Mesendoderm (in vitro differentiated cells): ENCODE data around the gene TWIST2.

Source experiments
- DNase-seq: peaks from one replicate; pipeline ENCODE4 v3.0.0; 2013
- H2AK5ac ChIP-seq: 2 replicates; pipeline ENCODE4 v1.6.1; 2013; ENCODE audit warnings: low read length, inconsistent platforms
- H2BK120ac ChIP-seq: 2 replicates; pipeline ENCODE4 v1.6.1; 2013; ENCODE audit warnings: low read depth, mild to moderate bottlenecking, low read length, moderate library complexity, mixed read lengths
- H2BK15ac ChIP-seq: replicated peaks from 2 replicates; pipeline ENCODE4 v1.6.1; 2013; ENCODE audit warnings: low read depth, mild to moderate bottlenecking, moderate library complexity
- H2BK5ac ChIP-seq: 2 replicates; pipeline ENCODE4 v1.6.1; 2013; ENCODE audit warnings: low read length, inconsistent platforms
- H3K18ac ChIP-seq: 2 replicates; pipeline ENCODE4 v1.6.1; 2013; ENCODE audit warnings: mild to moderate bottlenecking, low read length, mixed read lengths
- H3K23ac ChIP-seq: one replicate; pipeline ENCODE4 v1.6.1; 2013; ENCODE audit warnings: low read length
- H3K27ac ChIP-seq: 2 replicates; pipeline ENCODE4 v1.5.1; 2013; ENCODE audit warnings: low read depth, mild to moderate bottlenecking, inconsistent platforms, low read length, moderate library complexity
- H3K27me3 ChIP-seq: 2 replicates; pipeline ENCODE4 v1.6.1; 2013; ENCODE audit warnings: low read length, control low read depth, mild to moderate bottlenecking, inconsistent platforms; ENCODE audit not compliant: insufficient read depth, poor library complexity
- H3K36me3 ChIP-seq: 2 replicates; pipeline ENCODE4 v1.6.1; 2013; ENCODE audit warnings: low read length, inconsistent platforms; ENCODE audit not compliant: control insufficient read depth, insufficient read depth
- H3K4ac ChIP-seq: one replicate; pipeline ENCODE4 v1.6.1; 2013; ENCODE audit warnings: low read depth, mild to moderate bottlenecking, low read length, moderate library complexity
- H3K4me1 ChIP-seq: 2 replicates; pipeline ENCODE4 v1.6.1; 2013; ENCODE audit warnings: low read depth, low read length, inconsistent platforms; ENCODE audit not compliant: control insufficient read depth
- H3K4me2 ChIP-seq: 2 replicates; pipeline ENCODE4 v1.6.1; 2013; ENCODE audit warnings: low read length
- H3K4me3 ChIP-seq: 2 replicates; pipeline ENCODE4 v1.5.1; 2013; ENCODE audit warnings: mild to moderate bottlenecking, low read length
- H3K56ac ChIP-seq: one replicate; pipeline ENCODE4 v1.6.1; 2013; ENCODE audit warnings: low read length
- H3K79me1 ChIP-seq: 2 replicates; pipeline ENCODE4 v1.6.1; 2013; ENCODE audit warnings: low read length, inconsistent platforms
- H3K79me2 ChIP-seq: 2 replicates; pipeline ENCODE4 v1.6.1; 2013; ENCODE audit warnings: mild to moderate bottlenecking, low read length; ENCODE audit not compliant: control insufficient read depth, insufficient read depth
- H3K9ac ChIP-seq: 2 replicates; pipeline ENCODE4 v1.6.1; 2013; ENCODE audit warnings: low read length, inconsistent platforms
- H4K5ac ChIP-seq: one replicate; pipeline ENCODE4 v1.6.1; 2013; ENCODE audit warnings: low read length
- H4K8ac ChIP-seq: one replicate; pipeline ENCODE4 v1.6.1; 2013; ENCODE audit warnings: low read depth, mild to moderate bottlenecking, control low read depth, low read length, moderate library complexity
- WGBS: extraction: QIAGEN DNeasy Blood & Tissue Kit; methylation state at CpG from one replicate; pipeline ENCODE4 v1.1.7; 2013; ENCODE audit warnings: low lambda C conversion rate, missing lambda C conversion rate; ENCODE audit not compliant: insufficient coverage; ENCODE audit errors: extremely low coverage; 5-methylcytosine and 5-hydroxymethylcytosine counted together

Gene TWIST2

GRCh38 chr2:238929242-238930081 lies 81.6 kb downstream of the TWIST2 start:
- H3K4me2 ChIP-seq, result no peak overlapping the region
- no peak overlapping the region for H3K4ac ChIP-seq
- H3K4me3 ChIP-seq, result no peak overlapping the region
- H3K9ac ChIP-seq, result no peak overlapping the region
- H4K8ac ChIP-seq, result no peak overlapping the region
- H3K27me3 ChIP-seq, result no peaks in the 10 kb centered on the region
- H3K23ac ChIP-seq, result no peak overlapping the region
- H3K18ac ChIP-seq, result no peak overlapping the region
- no peak overlapping the region for H4K5ac ChIP-seq
- no peak overlapping the region for H3K27ac ChIP-seq
- no peaks in the 10 kb centered on the region for H3K36me3 ChIP-seq
- no peak overlapping the region for H2BK15ac ChIP-seq
- no CpG with 5 or more reads among the region's 12 CpGs for WGBS
- no peak overlapping the region for H2BK120ac ChIP-seq
- H3K79me1 ChIP-seq, result no peaks in the 10 kb centered on the region
- no peak overlapping the region for H2AK5ac ChIP-seq
- no peak for DNase-seq
- H3K4me1 ChIP-seq, result no peaks in the 10 kb centered on the region
- H3K79me2 ChIP-seq, result no peaks in the 10 kb centered on the region
- no peak overlapping the region for H2BK5ac ChIP-seq
- H3K56ac ChIP-seq, result no peak overlapping the region

GRCh38 chr2:238930216-238930615 lies 82.3 kb downstream of the TWIST2 start:
- H3K79me2 ChIP-seq, result no peaks in the 10 kb centered on the region
- H3K18ac ChIP-seq, result no peak overlapping the region
- H3K4me3 ChIP-seq, result no peak overlapping the region
- DNase-seq, result no peak
- WGBS, result no CpG with 5 or more reads among the region's 6 CpGs
- H3K27me3 ChIP-seq, result no peaks in the 10 kb centered on the region
- no peaks in the 10 kb centered on the region for H3K4me1 ChIP-seq
- H3K4me2 ChIP-seq, result no peak overlapping the region
- H2AK5ac ChIP-seq, result no peak overlapping the region
- no peak overlapping the region for H3K56ac ChIP-seq
- H3K9ac ChIP-seq, result no peak overlapping the region
- no peaks in the 10 kb centered on the region for H3K36me3 ChIP-seq
- no peak overlapping the region for H4K5ac ChIP-seq
- H3K23ac ChIP-seq, result no peak overlapping the region
- no peak overlapping the region for H2BK120ac ChIP-seq
- H3K27ac ChIP-seq, result no peak overlapping the region
- H4K8ac ChIP-seq, result no peak overlapping the region
- no peak overlapping the region for H2BK5ac ChIP-seq
- no peak overlapping the region for H3K4ac ChIP-seq
- H3K79me1 ChIP-seq, result no peaks in the 10 kb centered on the region
- H2BK15ac ChIP-seq, result no peak overlapping the region

- Histone ChIP-seq H3K79me1 (no peaks in the 10 kb centered on the region), H2AK5ac (no peak overlapping the region), H2BK120ac (no peak overlapping the region), H3K23ac (no peak overlapping the region), H4K5ac (no peak overlapping the region), H2BK15ac (no peak overlapping the region), H3K9ac (no peak overlapping the region), H3K4me2 (no peak overlapping the region), H3K4me3 (no peak overlapping the region), H3K4me1 (no peaks in the 10 kb centered on the region), H3K36me3 (no peaks in the 10 kb centered on the region), H3K18ac (no peak overlapping the region), H2BK5ac (no peak overlapping the region), H3K56ac (no peak overlapping the region), H3K79me2 (no peaks in the 10 kb centered on the region), H3K4ac (no peak overlapping the region), H3K27me3 (no peaks in the 10 kb centered on the region), H3K27ac (no peak overlapping the region), H4K8ac (no peak overlapping the region)
- no CpG with 5 or more reads among the region's 15 CpGs for WGBS
- no peak for DNase-seq
Observed at GRCh38 chr2:238936162-238937052, 88.5 kb downstream of the TWIST2 start.

GRCh38 chr2:238938003-238938400 lies 90.1 kb downstream of the TWIST2 start:
- H2AK5ac ChIP-seq, result no peak overlapping the region
- no peak overlapping the region for H3K56ac ChIP-seq
- WGBS, result no CpG with 5 or more reads among the region's 9 CpGs
- H3K79me2 ChIP-seq, result no peaks in the 10 kb centered on the region
- no peak for DNase-seq
- H3K9ac ChIP-seq, result no peak overlapping the region
- H3K27me3 ChIP-seq, result no peaks in the 10 kb centered on the region
- no peak overlapping the region for H4K8ac ChIP-seq
- no peaks in the 10 kb centered on the region for H3K36me3 ChIP-seq
- no peak overlapping the region for H3K27ac ChIP-seq
- H4K5ac ChIP-seq, result no peak overlapping the region
- no peak overlapping the region for H2BK120ac ChIP-seq
- no peak overlapping the region for H3K18ac ChIP-seq
- H3K4me2 ChIP-seq, result no peak overlapping the region
- H3K23ac ChIP-seq, result no peak overlapping the region
- no peaks in the 10 kb centered on the region for H3K79me1 ChIP-seq
- no peak overlapping the region for H2BK15ac ChIP-seq
- H2BK5ac ChIP-seq, result no peak overlapping the region
- H3K4me1 ChIP-seq, result no peaks in the 10 kb centered on the region
- no peak overlapping the region for H3K4ac ChIP-seq
- H3K4me3 ChIP-seq, result no peak overlapping the region

GRCh38 chr2:238938401-238939055 lies 90.6 kb downstream of the TWIST2 start:
- H3K79me2 ChIP-seq, result no peaks in the 10 kb centered on the region
- H2BK120ac ChIP-seq, result no peak overlapping the region
- H3K18ac ChIP-seq, result no peak overlapping the region
- H4K8ac ChIP-seq, result no peak overlapping the region
- DNase-seq, result no peak
- H3K23ac ChIP-seq, result no peak overlapping the region
- no peaks in the 10 kb centered on the region for H3K4me1 ChIP-seq
- H2BK5ac ChIP-seq, result no peak overlapping the region
- no peak overlapping the region for H3K9ac ChIP-seq
- no peak overlapping the region for H2AK5ac ChIP-seq
- no peak overlapping the region for H3K4me3 ChIP-seq
- no peaks in the 10 kb centered on the region for H3K36me3 ChIP-seq
- no peak overlapping the region for H3K27ac ChIP-seq
- no peak overlapping the region for H3K56ac ChIP-seq
- H3K4me2 ChIP-seq, result no peak overlapping the region
- H4K5ac ChIP-seq, result no peak overlapping the region
- H3K4ac ChIP-seq, result no peak overlapping the region
- no peak overlapping the region for H2BK15ac ChIP-seq
- WGBS, result no CpG with 5 or more reads among the region's 21 CpGs
- no peaks in the 10 kb centered on the region for H3K79me1 ChIP-seq
- no peaks in the 10 kb centered on the region for H3K27me3 ChIP-seq
